ENCODE data around the gene NHSL2. TPM values are rescaled to one million over a fixed set of nuclear protein-coding genes. Genes with fewer than 3 reads are reported as not detected.
A peak's percentile ranks its signal among the peaks of the same experiment; 100 is the strongest.

The NHSL2 gene
- polyA plus RNA-seq, 1 of the 3 experiments (the other 2 are of a cell fraction): 0.61 TPM

DNA sequence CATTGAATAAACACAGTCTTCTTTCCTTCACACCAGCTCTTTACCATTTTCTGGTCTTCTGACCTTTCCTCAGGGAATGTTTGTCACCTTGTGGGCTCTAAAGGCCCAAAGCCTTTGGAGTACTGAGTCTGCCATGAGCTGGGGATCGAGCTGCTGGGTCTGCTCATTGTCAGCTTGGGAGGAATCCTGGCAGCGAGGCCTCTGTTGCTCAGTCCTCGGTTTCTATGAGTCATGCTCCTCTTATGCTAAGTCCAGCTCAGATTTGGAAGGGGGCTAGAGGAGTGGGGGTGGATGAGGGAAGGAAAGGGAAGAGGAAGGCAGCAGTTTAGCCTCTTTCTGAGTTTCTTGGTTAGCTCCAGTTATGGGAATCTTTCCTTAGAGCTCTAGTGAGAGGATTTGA, 31.1 kb downstream of the NHSL2 start:
- Histone ChIP-seq H3K4me3 (ENCODE audit: low read depth in 2 of 2, low read length in 1 of 2) (no peak overlapping the region), H3K9me2 (no peaks in the 10 kb centered on the region), H3K9me3 (no peaks in the 10 kb centered on the region), H3F3A (replicated peaks; ENCODE audit: insufficient read depth) (no peaks in the 10 kb centered on the region), H2AFZ (ENCODE audit: low read depth) (no peak overlapping the region), H3K9ac (no peak overlapping the region), H3K27ac (ENCODE audit: low read depth in 2 of 2, low read length in 1 of 2) (no peak overlapping the region), H3K4me2 (no peak overlapping the region), H3K4me1 (ENCODE audit: control insufficient read depth in 1 of 2, insufficient read depth in 2 of 2, low read depth in 1 of 2, low read length in 1 of 2) (no peaks in the 10 kb centered on the region), H3K36me3 (replicated peaks in 1 of 2; ENCODE audit: control insufficient read depth in 1 of 2, insufficient read depth in 2 of 2, low read length in 1 of 2) (no peaks in the 10 kb centered on the region), H3K79me2 (ENCODE audit: insufficient read depth) (no peaks in the 10 kb centered on the region), H4K20me1 (ENCODE audit: insufficient read depth) (no peaks in the 10 kb centered on the region), H3K27me3 (ENCODE audit: insufficient read depth) (peaks cover 31% of the 10 kb centered on the region)
- no peak for DNase-seq
- CTCF ChIA-PET: no interaction called here
- POLR2A ChIA-PET: no interaction called here
- peak; percentile 19; the same call in 1 of the 2 replicates for TF ChIP-seq FOSL2 (IDR thresholded peaks at IDR 0.05; ENCODE audit: borderline replicate concordance, low read depth)
- TF ChIP-seq TAF1 (IDR thresholded peaks at IDR 0.05; ENCODE audit: borderline replicate concordance, low read depth, low read length): no peak
- TF ChIP-seq, protein P1, sequence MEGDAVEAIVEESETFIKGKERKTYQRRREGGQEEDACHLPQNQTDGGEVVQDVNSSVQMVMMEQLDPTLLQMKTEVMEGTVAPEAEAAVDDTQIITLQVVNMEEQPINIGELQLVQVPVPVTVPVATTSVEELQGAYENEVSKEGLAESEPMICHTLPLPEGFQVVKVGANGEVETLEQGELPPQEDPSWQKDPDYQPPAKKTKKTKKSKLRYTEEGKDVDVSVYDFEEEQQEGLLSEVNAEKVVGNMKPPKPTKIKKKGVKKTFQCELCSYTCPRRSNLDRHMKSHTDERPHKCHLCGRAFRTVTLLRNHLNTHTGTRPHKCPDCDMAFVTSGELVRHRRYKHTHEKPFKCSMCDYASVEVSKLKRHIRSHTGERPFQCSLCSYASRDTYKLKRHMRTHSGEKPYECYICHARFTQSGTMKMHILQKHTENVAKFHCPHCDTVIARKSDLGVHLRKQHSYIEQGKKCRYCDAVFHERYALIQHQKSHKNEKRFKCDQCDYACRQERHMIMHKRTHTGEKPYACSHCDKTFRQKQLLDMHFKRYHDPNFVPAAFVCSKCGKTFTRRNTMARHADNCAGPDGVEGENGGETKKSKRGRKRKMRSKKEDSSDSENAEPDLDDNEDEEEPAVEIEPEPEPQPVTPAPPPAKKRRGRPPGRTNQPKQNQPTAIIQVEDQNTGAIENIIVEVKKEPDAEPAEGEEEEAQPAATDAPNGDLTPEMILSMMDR (IDR thresholded peaks at IDR 0.05): no peak
- TF ChIP-seq, protein P2, sequence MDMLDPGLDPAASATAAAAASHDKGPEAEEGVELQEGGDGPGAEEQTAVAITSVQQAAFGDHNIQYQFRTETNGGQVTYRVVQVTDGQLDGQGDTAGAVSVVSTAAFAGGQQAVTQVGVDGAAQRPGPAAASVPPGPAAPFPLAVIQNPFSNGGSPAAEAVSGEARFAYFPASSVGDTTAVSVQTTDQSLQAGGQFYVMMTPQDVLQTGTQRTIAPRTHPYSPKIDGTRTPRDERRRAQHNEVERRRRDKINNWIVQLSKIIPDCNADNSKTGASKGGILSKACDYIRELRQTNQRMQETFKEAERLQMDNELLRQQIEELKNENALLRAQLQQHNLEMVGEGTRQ (IDR thresholded peaks at IDR 0.05; ENCODE audit: borderline replicate concordance, low read depth, low read length): no peak
- no peak for TF ChIP-seq RAD21 (IDR thresholded peaks at IDR 0.05; ENCODE audit: low read length)
- TF ChIP-seq POLR2AphosphoS5 (IDR thresholded peaks at IDR 0.05; ENCODE audit: low read depth, low read length): no peak
- 0 out of 2 replicates have a peak, but pooled peaks have one; percentile 3 for TF ChIP-seq JUND (IDR thresholded peaks at IDR 0.05)
- TF ChIP-seq MEF2A (IDR thresholded peaks at IDR 0.05; ENCODE audit: borderline replicate concordance, low read depth): no peak
- no peak for TF ChIP-seq EZH2phosphoT487 (IDR thresholded peaks at IDR 0.05; ENCODE audit: borderline replicate concordance, low read depth)
- no peak for TF ChIP-seq SMC3 (IDR thresholded peaks at IDR 0.05; ENCODE audit: low read depth, low read length)
- no peak for TF ChIP-seq MXI1 (IDR thresholded peaks at IDR 0.05; ENCODE audit: low read depth, low read length)
- TF ChIP-seq EP300 (IDR thresholded peaks at IDR 0.05; ENCODE audit: borderline replicate concordance in 1 of 2, low read depth in 1 of 2, low read length in 1 of 2): no peak
- TF ChIP-seq TCF12 (IDR thresholded peaks at IDR 0.05): peak; percentile 53
- TF ChIP-seq, protein P3, sequence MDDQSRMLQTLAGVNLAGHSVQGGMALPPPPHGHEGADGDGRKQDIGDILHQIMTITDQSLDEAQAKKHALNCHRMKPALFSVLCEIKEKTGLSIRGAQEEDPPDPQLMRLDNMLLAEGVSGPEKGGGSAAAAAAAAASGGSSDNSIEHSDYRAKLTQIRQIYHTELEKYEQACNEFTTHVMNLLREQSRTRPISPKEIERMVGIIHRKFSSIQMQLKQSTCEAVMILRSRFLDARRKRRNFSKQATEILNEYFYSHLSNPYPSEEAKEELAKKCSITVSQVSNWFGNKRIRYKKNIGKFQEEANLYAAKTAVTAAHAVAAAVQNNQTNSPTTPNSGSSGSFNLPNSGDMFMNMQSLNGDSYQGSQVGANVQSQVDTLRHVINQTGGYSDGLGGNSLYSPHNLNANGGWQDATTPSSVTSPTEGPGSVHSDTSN (IDR thresholded peaks at IDR 0.05): no peak
- no peak for TF ChIP-seq NFIC (IDR thresholded peaks at IDR 0.05; ENCODE audit: borderline replicate concordance)
- no peak for TF ChIP-seq NRF1 (IDR thresholded peaks at IDR 0.05; ENCODE audit: low read depth, low read length)
- no peak for TF ChIP-seq YY1 (IDR thresholded peaks at IDR 0.05; ENCODE audit: low read depth)
- TF ChIP-seq RFX5 (IDR thresholded peaks at IDR 0.05; ENCODE audit: low read length): no peak
- TF ChIP-seq CHD2 (IDR thresholded peaks at IDR 0.05; ENCODE audit: low read length, partially characterized antibody): no peak
- TF ChIP-seq, protein P4, sequence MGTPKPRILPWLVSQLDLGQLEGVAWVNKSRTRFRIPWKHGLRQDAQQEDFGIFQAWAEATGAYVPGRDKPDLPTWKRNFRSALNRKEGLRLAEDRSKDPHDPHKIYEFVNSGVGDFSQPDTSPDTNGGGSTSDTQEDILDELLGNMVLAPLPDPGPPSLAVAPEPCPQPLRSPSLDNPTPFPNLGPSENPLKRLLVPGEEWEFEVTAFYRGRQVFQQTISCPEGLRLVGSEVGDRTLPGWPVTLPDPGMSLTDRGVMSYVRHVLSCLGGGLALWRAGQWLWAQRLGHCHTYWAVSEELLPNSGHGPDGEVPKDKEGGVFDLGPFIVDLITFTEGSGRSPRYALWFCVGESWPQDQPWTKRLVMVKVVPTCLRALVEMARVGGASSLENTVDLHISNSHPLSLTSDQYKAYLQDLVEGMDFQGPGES (IDR thresholded peaks at IDR 0.05; ENCODE audit: low read depth, low read length): no peak
- TF ChIP-seq FOXM1 (IDR thresholded peaks at IDR 0.05; ENCODE audit: low read depth): no peak
- TF ChIP-seq, protein P5, sequence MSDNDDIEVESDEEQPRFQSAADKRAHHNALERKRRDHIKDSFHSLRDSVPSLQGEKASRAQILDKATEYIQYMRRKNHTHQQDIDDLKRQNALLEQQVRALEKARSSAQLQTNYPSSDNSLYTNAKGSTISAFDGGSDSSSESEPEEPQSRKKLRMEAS (IDR thresholded peaks at IDR 0.05; ENCODE audit: low read depth): no peak
- 0% methylated on average over 3 of the region's 3 CpGs for WGBS (ENCODE audit: low lambda C conversion rate)
